PC-9 (cell line): ENCODE data around the gene CAPZA2.

Source experiments
- CTCF ChIP-seq: fragments of 200-600 bp; sonication (generic); conservative IDR thresholded peaks from 2 replicates; pipeline ENCODE4 v1.6.1; 2017; ENCODE audit warnings: mixed run types, antibody characterized with exemption, mild to moderate bottlenecking, moderate library complexity
- EZH2 ChIP-seq: fragments of 200-600 bp; sonication (generic); IDR thresholded peaks from 2 replicates; pipeline ENCODE4 v1.8.0; 2017; ENCODE audit warnings: antibody characterized with exemption, low read depth

- TF ChIP-seq CTCF: no peak
- TF ChIP-seq EZH2: no peak
These were observed 29.7 kb upstream of the CAPZA2 start for GRCh38 chr7:116832692-116833091.
